ENCODE results near the gene VPS13C.

- TF ChIP-seq PKNOX1 (IDR thresholded peaks at IDR 0.05) (no peak), L3MBTL2 (conservative IDR thresholded peaks at IDR 0.05) (no peak)
Observed at GRCh38 chr15:61861962-61862361, 198.3 kb downstream of the VPS13C start.
